GM18499 (cell line): ENCODE measurements around the gene CAVIN3.

Experiments
- ATAC-seq: cut with Tn5 transposase; IDR thresholded peaks from one replicate; pipeline ENCODE4 v1.9.1; 2021; ENCODE audit warnings: moderate number of reproducible peaks; ENCODE audit not compliant: insufficient read depth, unreplicated experiment

CAVIN3 gene

DNA sequence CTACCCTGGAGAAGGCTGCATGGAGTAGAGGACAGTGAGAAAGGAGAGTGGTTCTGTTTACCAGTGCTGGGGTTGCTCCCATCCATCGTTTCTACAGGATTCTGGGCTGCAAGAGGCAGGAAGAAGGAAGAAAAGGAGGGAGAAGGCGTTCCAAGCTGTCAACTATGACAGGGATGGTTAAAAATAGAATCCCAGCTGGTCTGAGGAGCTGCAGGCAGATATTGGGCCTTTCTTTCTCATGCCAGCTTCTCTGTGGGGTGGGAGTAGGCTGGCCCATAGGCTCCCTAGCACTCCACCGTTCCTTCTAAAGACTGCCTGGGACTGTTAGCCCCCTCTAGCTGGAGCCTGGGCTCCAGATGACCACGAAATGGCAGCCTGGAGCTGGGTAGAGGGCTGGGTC, 47.1 kb downstream of the CAVIN3 start:
- ATAC-seq, result no peak

DNA sequence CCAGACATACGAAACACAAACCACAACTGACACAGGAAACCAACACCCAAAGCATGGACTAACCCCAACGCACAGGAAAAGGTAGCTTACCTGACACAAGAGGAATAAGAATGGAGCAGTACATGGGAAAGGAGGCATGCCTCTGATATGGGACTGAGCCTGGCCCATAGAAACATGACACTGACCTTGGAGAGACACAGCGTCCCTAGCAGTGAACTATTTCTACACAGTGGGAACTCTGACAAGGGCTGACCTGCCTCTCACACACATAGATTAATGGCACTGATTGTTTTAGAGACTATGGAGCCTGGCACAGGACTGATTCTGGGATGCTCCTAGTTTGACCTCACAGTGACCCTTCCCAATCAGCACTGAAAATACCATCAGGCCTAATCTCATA, 48.7 kb downstream of the CAVIN3 start:
- no peak for ATAC-seq

DNA sequence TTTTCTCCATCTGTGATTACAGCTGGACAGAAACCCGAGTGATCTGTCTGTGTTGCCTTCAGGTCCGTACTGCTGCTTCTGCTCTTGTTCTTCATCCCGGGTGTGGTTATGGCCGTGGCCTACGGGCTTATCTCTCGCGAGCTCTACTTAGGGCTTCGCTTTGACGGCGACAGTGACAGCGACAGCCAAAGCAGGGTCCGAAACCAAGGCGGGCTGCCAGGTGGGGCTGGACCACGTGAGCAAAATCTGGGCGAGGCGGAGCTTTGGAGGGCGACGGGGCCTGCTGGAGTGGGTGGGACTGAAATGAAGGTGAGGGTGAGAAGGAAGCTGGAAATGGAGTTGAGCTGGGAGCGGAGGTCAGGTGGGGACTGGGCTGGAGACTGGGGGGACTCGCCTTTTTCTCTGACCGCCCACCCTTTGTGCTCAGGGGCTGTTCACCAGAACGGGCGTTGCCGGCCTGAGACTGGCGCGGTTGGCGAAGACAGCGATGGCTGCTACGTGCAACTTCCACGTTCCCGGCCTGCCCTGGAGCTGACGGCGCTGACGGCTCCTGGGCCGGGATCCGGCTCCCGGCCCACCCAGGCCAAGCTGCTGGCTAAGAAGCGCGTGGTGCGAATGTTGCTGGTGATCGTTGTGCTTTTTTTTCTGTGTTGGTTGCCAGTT, 49.6 kb downstream of the CAVIN3 start:
- ATAC-seq, result no peak

DNA sequence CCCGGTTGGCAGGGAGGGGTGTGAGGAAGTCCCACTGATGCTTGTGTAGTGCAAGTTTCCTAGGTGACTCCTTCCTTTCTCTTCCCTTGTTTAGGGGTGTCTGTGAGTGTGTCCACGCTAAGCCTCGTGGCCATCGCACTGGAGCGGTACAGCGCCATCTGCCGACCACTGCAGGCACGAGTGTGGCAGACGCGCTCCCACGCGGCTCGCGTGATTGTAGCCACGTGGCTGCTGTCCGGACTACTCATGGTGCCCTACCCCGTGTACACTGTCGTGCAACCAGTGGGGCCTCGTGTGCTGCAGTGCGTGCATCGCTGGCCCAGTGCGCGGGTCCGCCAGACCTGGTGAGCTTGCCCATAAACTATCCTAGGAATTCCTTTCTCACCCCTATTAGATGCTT, 50.3 kb downstream of the CAVIN3 start:
- no peak for ATAC-seq
